ENCODE data around the gene DMRT3.
A peak's percentile ranks its signal among the peaks of the same experiment; 100 is the strongest.

DMRT3 gene

GRCh38 chr9:935348-935965 is 41.0 kb upstream of the DMRT3 start (continued):
- TF ChIP-seq ZNF433 (tag by site-specific recombination; IDR thresholded peaks at IDR 0.05; ENCODE audit: low read depth) = no peak
- peak; percentile 87 for TF ChIP-seq INSM2 (tag by site-specific recombination; IDR thresholded peaks at IDR 0.05)
- TF ChIP-seq FEZF1 (tag by site-specific recombination; IDR thresholded peaks at IDR 0.05) = peak; percentile 93
- TF ChIP-seq ZNF658 (tag by site-specific recombination; IDR thresholded peaks at IDR 0.05) = no peak
- 0 out of 2 replicates have a peak, but pooled peaks have one; percentile 19 for TF ChIP-seq HIC1 (tag by site-specific recombination; IDR thresholded peaks at IDR 0.05)
- TF ChIP-seq ZNF37A (tag by site-specific recombination; IDR thresholded peaks at IDR 0.05) = no peak
- no peak for TF ChIP-seq ZNF202 (tag by site-specific recombination; IDR thresholded peaks at IDR 0.05; ENCODE audit: borderline replicate concordance)
- TF ChIP-seq ZFP37 (tag by site-specific recombination; IDR thresholded peaks at IDR 0.05) = no peak
- TF ChIP-seq ZBTB17 (tag by site-specific recombination; IDR thresholded peaks at IDR 0.05) = peak; percentile 86
- TF ChIP-seq ZNF398 (tag by site-specific recombination; IDR thresholded peaks at IDR 0.05) = no peak
- TF ChIP-seq ZNF561 (tag by site-specific recombination; IDR thresholded peaks at IDR 0.05; ENCODE audit: borderline replicate concordance) = 0 out of 2 replicates have a peak, but pooled peaks have one; percentile 36
- TF ChIP-seq ZBTB21 (tag by site-specific recombination; IDR thresholded peaks at IDR 0.05) = no peak
- TF ChIP-seq ZNF707 (tag by site-specific recombination; IDR thresholded peaks at IDR 0.05) = no peak
- no peak for TF ChIP-seq KLF17 (tag by site-specific recombination; IDR thresholded peaks at IDR 0.05)
- no peak for TF ChIP-seq ZNF544 (tag by site-specific recombination; IDR thresholded peaks at IDR 0.05)
- TF ChIP-seq ZNF23 (tag by site-specific recombination; IDR thresholded peaks at IDR 0.05; ENCODE audit: borderline replicate concordance) = no peak
- TF ChIP-seq GLI4 (tag by site-specific recombination; IDR thresholded peaks at IDR 0.05) = no peak
- no peak for TF ChIP-seq ZNF223 (tag by site-specific recombination; IDR thresholded peaks at IDR 0.05)
- no peak for TF ChIP-seq PBX3 (CRISPR knock-in tag; IDR thresholded peaks at IDR 0.05)
- no peak for TF ChIP-seq ATF2 (tag by site-specific recombination; IDR thresholded peaks at IDR 0.05; ENCODE audit: low read depth)
- TF ChIP-seq ZBTB20 (tag by site-specific recombination; IDR thresholded peaks at IDR 0.05) = no peak
- no peak for TF ChIP-seq ZNF514 (tag by site-specific recombination; IDR thresholded peaks at IDR 0.05)
- no peak for TF ChIP-seq MZF1 (tag by site-specific recombination; IDR thresholded peaks at IDR 0.05; ENCODE audit: borderline replicate concordance)
- TF ChIP-seq ZNF2 (tag by site-specific recombination; IDR thresholded peaks at IDR 0.05) = no peak
- no peak for TF ChIP-seq ZNF10 (tag by site-specific recombination; IDR thresholded peaks at IDR 0.05)
- no peak for TF ChIP-seq BCL6B (tag by site-specific recombination; IDR thresholded peaks at IDR 0.05)
- no peak for TF ChIP-seq ZNF645 (tag by site-specific recombination; IDR thresholded peaks at IDR 0.05)
